Fibroblast of the conjunctiva (primary cell): ENCODE data around the gene COX10.
"Not testable (repeated sequence)": the region's sequence is repeated elsewhere in the genome, so short reads cannot be mapped to it uniquely, and the experiment has no call there.

ENCODE experiments used
- DNase-seq: peaks from one replicate; pipeline ENCODE4 v3.0.0-alpha.2; 2010; ENCODE audit warnings: low read depth

The COX10 gene

GRCh38 chr17:14179951-14180350 is 110.6 kb downstream of the COX10 start:
- DNase-seq = not testable (repeated sequence)

GRCh38 chr17:14182084-14182483 is 112.8 kb downstream of the COX10 start:
- DNase-seq = not testable (repeated sequence)

- not testable (repeated sequence) for DNase-seq
Measured at GRCh38 chr17:14184536-14184935, 115.2 kb downstream of the COX10 start.

GRCh38 chr17:14186443-14186842 is 117.1 kb downstream of the COX10 start:
- DNase-seq = not testable (repeated sequence)

GRCh38 chr17:14190774-14191173 is 121.5 kb downstream of the COX10 start:
- DNase-seq = not testable (repeated sequence)

- not testable (repeated sequence) for DNase-seq
Measured at GRCh38 chr17:14191469-14191868, 122.2 kb downstream of the COX10 start.

GRCh38 chr17:14192039-14192438 is 122.7 kb downstream of the COX10 start:
- not testable (repeated sequence) for DNase-seq

- DNase-seq = not testable (repeated sequence)
Measured at GRCh38 chr17:14192636-14193344, 123.5 kb downstream of the COX10 start.

GRCh38 chr17:14196377-14196997 is 127.2 kb downstream of the COX10 start:
- DNase-seq = no peak

GRCh38 chr17:14197057-14197456 is 127.8 kb downstream of the COX10 start:
- DNase-seq = no peak

GRCh38 chr17:14197586-14197985 is 128.3 kb downstream of the COX10 start:
- no peak for DNase-seq

- DNase-seq = no peak
Measured at GRCh38 chr17:14198013-14198412, 128.7 kb downstream of the COX10 start.

- no peak for DNase-seq
Measured at GRCh38 chr17:14198575-14198974, 129.3 kb downstream of the COX10 start.

- DNase-seq = no peak
Measured at GRCh38 chr17:14199601-14200000, 130.3 kb downstream of the COX10 start.

GRCh38 chr17:14200354-14200753 is 131.1 kb downstream of the COX10 start:
- no peak for DNase-seq

- no peak for DNase-seq
Measured at GRCh38 chr17:14201021-14201987, 132.0 kb downstream of the COX10 start.

- no peak for DNase-seq
Measured at GRCh38 chr17:14201988-14202380, 132.7 kb downstream of the COX10 start.

- DNase-seq = no peak
Measured at GRCh38 chr17:14202388-14203166, 133.3 kb downstream of the COX10 start.

GRCh38 chr17:14203388-14203787 is 134.1 kb downstream of the COX10 start:
- DNase-seq = no peak

GRCh38 chr17:14204084-14204483 is 134.8 kb downstream of the COX10 start:
- no peak for DNase-seq

- DNase-seq = no peak
Measured at GRCh38 chr17:14204546-14204945, 135.2 kb downstream of the COX10 start.

GRCh38 chr17:14205380-14205779 is 136.1 kb downstream of the COX10 start:
- DNase-seq = no peak
